ENCODE measurements around the gene PRSS53. TPM values are rescaled to one million over a fixed set of nuclear protein-coding genes. Genes with fewer than 3 reads are reported as not detected.

The PRSS53 gene
- total RNA-seq, 1 experiment from 2014 or later, result 2.8 TPM

DNA sequence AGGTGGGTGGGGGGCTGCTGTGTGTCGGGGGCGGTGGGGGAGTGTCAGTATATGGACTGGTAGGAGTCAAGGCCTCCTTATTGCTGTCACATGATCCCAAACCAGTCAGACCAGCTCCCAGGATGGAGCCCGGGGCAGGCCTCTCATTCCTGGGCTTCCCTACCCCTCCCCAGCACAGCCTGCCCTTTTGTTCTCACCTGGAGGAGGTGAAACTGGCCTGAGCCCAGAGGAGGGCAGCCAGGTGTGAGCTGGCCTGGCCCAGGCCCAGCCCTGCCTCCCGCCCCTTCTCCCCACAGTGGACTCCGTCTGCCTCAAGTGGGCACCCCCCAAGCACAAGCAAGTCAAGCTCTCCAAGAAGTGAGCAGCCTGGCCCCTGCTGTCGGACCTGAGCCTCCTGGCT lies 42.2 kb upstream of the PRSS53 start:
- peaks cover 5% of the 10 kb centered on the region for H3K23me2 ChIP-seq (ENCODE audit: insufficient read length, low read depth, low read length, poor library complexity, severe bottlenecking)

More for the DNA sequence above, 42.2 kb upstream of the PRSS53 start:
- TF ChIP-seq, protein P1, sequence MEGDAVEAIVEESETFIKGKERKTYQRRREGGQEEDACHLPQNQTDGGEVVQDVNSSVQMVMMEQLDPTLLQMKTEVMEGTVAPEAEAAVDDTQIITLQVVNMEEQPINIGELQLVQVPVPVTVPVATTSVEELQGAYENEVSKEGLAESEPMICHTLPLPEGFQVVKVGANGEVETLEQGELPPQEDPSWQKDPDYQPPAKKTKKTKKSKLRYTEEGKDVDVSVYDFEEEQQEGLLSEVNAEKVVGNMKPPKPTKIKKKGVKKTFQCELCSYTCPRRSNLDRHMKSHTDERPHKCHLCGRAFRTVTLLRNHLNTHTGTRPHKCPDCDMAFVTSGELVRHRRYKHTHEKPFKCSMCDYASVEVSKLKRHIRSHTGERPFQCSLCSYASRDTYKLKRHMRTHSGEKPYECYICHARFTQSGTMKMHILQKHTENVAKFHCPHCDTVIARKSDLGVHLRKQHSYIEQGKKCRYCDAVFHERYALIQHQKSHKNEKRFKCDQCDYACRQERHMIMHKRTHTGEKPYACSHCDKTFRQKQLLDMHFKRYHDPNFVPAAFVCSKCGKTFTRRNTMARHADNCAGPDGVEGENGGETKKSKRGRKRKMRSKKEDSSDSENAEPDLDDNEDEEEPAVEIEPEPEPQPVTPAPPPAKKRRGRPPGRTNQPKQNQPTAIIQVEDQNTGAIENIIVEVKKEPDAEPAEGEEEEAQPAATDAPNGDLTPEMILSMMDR (conservative IDR thresholded peaks at IDR 0.05), result no peak
- Histone ChIP-seq H3K23ac (ENCODE audit: insufficient read length, low read depth, low read length) (no peak overlapping the region), H3K14ac (ENCODE audit: insufficient read depth, low read length) (no peak overlapping the region), H3K9ac (ENCODE audit: extremely low read depth, insufficient read length, low read length) (no peak overlapping the region), H2BK20ac (ENCODE audit: low read depth, low read length, poor library complexity, severe bottlenecking) (no peak overlapping the region), H4K20me1 (ENCODE audit: control insufficient read depth, insufficient read depth, insufficient read length) (no peaks in the 10 kb centered on the region), H2BK120ac (ENCODE audit: low read depth, low read length, poor library complexity, severe bottlenecking) (no peak overlapping the region), H2AK5ac (ENCODE audit: insufficient read length, low read length) (no peak overlapping the region), H3K9me3 (ENCODE audit: control insufficient read depth, low read depth, low read length) (no peaks in the 10 kb centered on the region), H4K91ac (ENCODE audit: insufficient read length, low read depth, low read length) (no peak overlapping the region), H3K79me2 (ENCODE audit: insufficient read depth, low read length) (peaks cover 4% of the 10 kb centered on the region; the same call in 1 of the 2 replicates), H2BK5ac (ENCODE audit: insufficient read length, low read length) (no peak overlapping the region), H3T11ph (ENCODE audit: low read length) (no peak overlapping the region), H3K4ac (ENCODE audit: low read depth, low read length) (no peak overlapping the region), H3K79me1 (ENCODE audit: insufficient read depth, low read depth, low read length, poor library complexity, severe bottlenecking) (peaks cover 5% of the 10 kb centered on the region), H2BK15ac (ENCODE audit: low read depth, low read length) (no peak overlapping the region), H3K27me3 (ENCODE audit: insufficient read depth, low read length) (no peaks in the 10 kb centered on the region), H2BK12ac (ENCODE audit: insufficient read length, low read depth, low read length) (no peak overlapping the region), H3K27ac (ENCODE audit: insufficient read length, low read depth, low read length) (peak overlapping the region; percentile 3), H3K4me1 (ENCODE audit: insufficient read depth, low read length) (peaks cover 17% of the 10 kb centered on the region; the same call in 1 of the 2 replicates), H4K8ac (replicated peaks; ENCODE audit: insufficient read length, low read depth, low read length) (no peak overlapping the region), H3K18ac (ENCODE audit: insufficient read length, low read depth, low read length) (no peak overlapping the region), H3K4me2 (ENCODE audit: insufficient read depth, insufficient read length, low read length) (no peak overlapping the region), H3K56ac (ENCODE audit: insufficient read length, low read depth, low read length) (no peak overlapping the region), H2AFZ (ENCODE audit: low read length) (no peak overlapping the region), H4K5ac (ENCODE audit: insufficient read length, low read depth, low read length) (no peak overlapping the region)
- peak; percentile 93 for DNase-seq
- H3K9me3 Mint-ChIP-seq, result no peaks in the 10 kb centered on the region; a peak in 1 of 5 replicates
- peaks cover 29 to 50% (median 45%) of the 10 kb centered on the region in 3 experiments for H3K36me3 Mint-ChIP-seq (ENCODE audit: insufficient read depth in 1 of 3, low read depth in 3 of 3)
- H3K4me1 Mint-ChIP-seq, result peaks cover 43 to 45% of the 10 kb centered on the region in 2 experiments
- H3K27me3 Mint-ChIP-seq (ENCODE audit: low read depth), result no peaks in the 10 kb centered on the region
- H3K4me3 Mint-ChIP-seq, result peak overlapping the region in 1 of 2 experiments; percentile 54; a peak in 2 of 5 replicates
- no CpG with 5 or more reads among the region's 6 CpGs for WGBS (ENCODE audit: extremely low coverage, insufficient read length, low lambda C conversion rate)
- peak overlapping the region; percentile 82 to 97 (median 84); a peak in 6 of 7 replicates for H3K27ac Mint-ChIP-seq

Data from H9 (cell line).